ENCODE data around the gene UNC5B.

The UNC5B gene

GRCh38 chr10:71252220-71252619, 39.9 kb downstream of the UNC5B start:
- H2AFZ ChIP-seq (ENCODE audit: low read length) = no peak overlapping the region
- no peaks in the 10 kb centered on the region for H4K20me1 ChIP-seq (ENCODE audit: insufficient read depth, low read length)
- no peaks in the 10 kb centered on the region for H3K9me2 ChIP-seq (replicated peaks; ENCODE audit: insufficient read depth, low read length)
- H3K4me3 ChIP-seq (ENCODE audit: low read length) = no peak overlapping the region
- no peaks in the 10 kb centered on the region for H3F3A ChIP-seq (ENCODE audit: insufficient read depth, low read length)
- H3K9ac ChIP-seq (ENCODE audit: low read length) = no peak overlapping the region
- DNase-seq = no peak
- peaks cover 14% of the 10 kb centered on the region; the same call in 1 of the 2 replicates for H3K27me3 ChIP-seq (replicated peaks; ENCODE audit: insufficient read depth, low read length)
- no peaks in the 10 kb centered on the region for H3K79me2 ChIP-seq (ENCODE audit: low read length)
- H3K36me3 ChIP-seq (replicated peaks; ENCODE audit: insufficient read depth, low read length) = no peaks in the 10 kb centered on the region
- no peaks in the 10 kb centered on the region for H3K9me3 ChIP-seq (replicated peaks; ENCODE audit: insufficient read depth, low read length)
- TF ChIP-seq EZH2 (optimal IDR thresholded peaks at IDR 0.05; ENCODE audit: low read depth, low read length) = no peak
- no peak for TF ChIP-seq EZH2phosphoT487 (IDR thresholded peaks at IDR 0.05; ENCODE audit: low read length)
- no peak for TF ChIP-seq CTCF (IDR thresholded peaks at IDR 0.05; ENCODE audit: low read length)
- H3K4me2 ChIP-seq (ENCODE audit: low read depth, low read length) = no peak overlapping the region
- H3K27ac ChIP-seq (ENCODE audit: low read length) = no peak overlapping the region
- no peaks in the 10 kb centered on the region for H3K4me1 ChIP-seq (ENCODE audit: low read length)

GRCh38 chr10:71253981-71254818, 41.8 kb downstream of the UNC5B start:
- H3K9ac ChIP-seq (ENCODE audit: low read length) = no peak overlapping the region
- no peaks in the 10 kb centered on the region for H3F3A ChIP-seq (ENCODE audit: insufficient read depth, low read length)
- no peak for DNase-seq
- no peaks in the 10 kb centered on the region for H3K9me2 ChIP-seq (replicated peaks; ENCODE audit: insufficient read depth, low read length)
- no peak overlapping the region for H3K4me3 ChIP-seq (ENCODE audit: low read length)
- no peaks in the 10 kb centered on the region for H3K9me3 ChIP-seq (replicated peaks; ENCODE audit: insufficient read depth, low read length)
- H3K79me2 ChIP-seq (ENCODE audit: low read length) = no peaks in the 10 kb centered on the region
- H3K36me3 ChIP-seq (replicated peaks; ENCODE audit: insufficient read depth, low read length) = no peaks in the 10 kb centered on the region
- H3K27me3 ChIP-seq (replicated peaks; ENCODE audit: insufficient read depth, low read length) = peaks cover 31% of the 10 kb centered on the region
- no peak for TF ChIP-seq EZH2 (optimal IDR thresholded peaks at IDR 0.05; ENCODE audit: low read depth, low read length)
- TF ChIP-seq CTCF (IDR thresholded peaks at IDR 0.05; ENCODE audit: low read length) = no peak
- no peak for TF ChIP-seq EZH2phosphoT487 (IDR thresholded peaks at IDR 0.05; ENCODE audit: low read length)
- no peaks in the 10 kb centered on the region for H4K20me1 ChIP-seq (ENCODE audit: insufficient read depth, low read length)
- no peak overlapping the region for H2AFZ ChIP-seq (ENCODE audit: low read length)
- H3K27ac ChIP-seq (ENCODE audit: low read length) = no peak overlapping the region
- no peak overlapping the region for H3K4me2 ChIP-seq (ENCODE audit: low read depth, low read length)
- no peaks in the 10 kb centered on the region for H3K4me1 ChIP-seq (ENCODE audit: low read length)

GRCh38 chr10:71254834-71255549, 42.6 kb downstream of the UNC5B start:
- DNase-seq = no peak
- Histone ChIP-seq H3K79me2 (ENCODE audit: low read length) (no peaks in the 10 kb centered on the region), H3K4me1 (ENCODE audit: low read length) (no peaks in the 10 kb centered on the region), H3K4me2 (ENCODE audit: low read depth, low read length) (no peak overlapping the region), H3K9me3 (replicated peaks; ENCODE audit: insufficient read depth, low read length) (no peaks in the 10 kb centered on the region), H3F3A (ENCODE audit: insufficient read depth, low read length) (no peaks in the 10 kb centered on the region), H3K27me3 (replicated peaks; ENCODE audit: insufficient read depth, low read length) (peaks cover 39% of the 10 kb centered on the region), H2AFZ (ENCODE audit: low read length) (no peak overlapping the region), H3K9ac (ENCODE audit: low read length) (no peak overlapping the region), H4K20me1 (ENCODE audit: insufficient read depth, low read length) (no peaks in the 10 kb centered on the region), H3K9me2 (replicated peaks; ENCODE audit: insufficient read depth, low read length) (no peaks in the 10 kb centered on the region), H3K36me3 (replicated peaks; ENCODE audit: insufficient read depth, low read length) (no peaks in the 10 kb centered on the region), H3K4me3 (ENCODE audit: low read length) (no peak overlapping the region), H3K27ac (ENCODE audit: low read length) (no peak overlapping the region)
- TF ChIP-seq EZH2phosphoT487 (IDR thresholded peaks at IDR 0.05; ENCODE audit: low read length) = no peak
- no peak for TF ChIP-seq EZH2 (optimal IDR thresholded peaks at IDR 0.05; ENCODE audit: low read depth, low read length)
- TF ChIP-seq CTCF (IDR thresholded peaks at IDR 0.05; ENCODE audit: low read length) = no peak
